GM23338 (cell line): ENCODE results near the gene SACM1L.

Experiments used
- CTCF ChIP-seq, 2 experiments: fragments of 200-600 bp in 1 of 2; sonication (generic) in 1 of 2; conservative IDR thresholded peaks; 2 replicates each; pipeline versions ENCODE4 v1.5.1 to v1.6.1; 2016 to 2017; ENCODE audit warnings: antibody characterized with exemption in 2 of 2, low read depth in 2 of 2, mild to moderate bottlenecking in 2 of 2, moderate library complexity in 1 of 2
- EZH2 ChIP-seq: fragments of 200-600 bp; sonication (generic); IDR thresholded peaks from one replicate; pipeline ENCODE4 v1.8.0; 2017; ENCODE audit warnings: antibody characterized with exemption, mild to moderate bottlenecking, low read depth; ENCODE audit not compliant: unreplicated experiment
- EZH2phosphoT487 ChIP-seq: fragments of 200-600 bp; sonication (generic); IDR thresholded peaks from one replicate; pipeline ENCODE4 v1.8.1; 2018; ENCODE audit warnings: antibody characterized with exemption; ENCODE audit not compliant: unreplicated experiment
- JUNB ChIP-seq: IDR thresholded peaks from one replicate; pipeline ENCODE4 v1.6.1; 2016; ENCODE audit warnings: antibody characterized with exemption; ENCODE audit not compliant: unreplicated experiment
- NANOG ChIP-seq: IDR thresholded peaks from 2 replicates; pipeline ENCODE4 v1.6.1; 2016; ENCODE audit warnings: antibody characterized with exemption, borderline replicate concordance
- POLR2AphosphoS5 ChIP-seq: IDR thresholded peaks from 2 replicates; pipeline ENCODE4 v1.6.1; 2016; ENCODE audit warnings: antibody characterized with exemption, low read depth
- REST ChIP-seq: IDR thresholded peaks from one replicate; pipeline ENCODE4 v1.6.1; 2018; ENCODE audit warnings: antibody characterized with exemption; ENCODE audit not compliant: unreplicated experiment

GRCh38 chr3:45779746-45780735, 90.8 kb downstream of the SACM1L start:
- TF ChIP-seq CTCF (conservative IDR thresholded peaks at IDR 0.05; ENCODE audit: low read depth in 2 of 2), result no peak
- TF ChIP-seq EZH2, result no peak
- no peak for TF ChIP-seq POLR2AphosphoS5
- no peak for TF ChIP-seq EZH2phosphoT487
- TF ChIP-seq REST, result no peak
- no peak for TF ChIP-seq NANOG
- no peak for TF ChIP-seq JUNB
